ENCODE data around the gene TREH.

The TREH gene

GRCh38 chr11:118644496-118644895, 35.0 kb downstream of the TREH start:
- DNase-seq, result no peak

GRCh38 chr11:118643995-118644345, 35.5 kb downstream of the TREH start:
- DNase-seq, result no peak

- DNase-seq, result no peak
These were observed 36.1 kb downstream of the TREH start for GRCh38 chr11:118643142-118643994.

- no peak for DNase-seq
These were observed 37.9 kb downstream of the TREH start for GRCh38 chr11:118641397-118642019.

- no peak for DNase-seq
These were observed 38.9 kb downstream of the TREH start for GRCh38 chr11:118640332-118641154.

- no peak for DNase-seq
These were observed 39.6 kb downstream of the TREH start for GRCh38 chr11:118639899-118640298.

- no peak for DNase-seq
These were observed 40.7 kb downstream of the TREH start for GRCh38 chr11:118638726-118639125.

- DNase-seq, result no peak
These were observed 42.7 kb downstream of the TREH start for GRCh38 chr11:118636569-118637290.

- no peak for DNase-seq
These were observed 43.8 kb downstream of the TREH start for GRCh38 chr11:118635642-118636041.

- no peak for DNase-seq
These were observed 44.2 kb downstream of the TREH start for GRCh38 chr11:118635237-118635591.

GRCh38 chr11:118634431-118635236, 44.8 kb downstream of the TREH start:
- peak; percentile 56 for DNase-seq

GRCh38 chr11:118633979-118634378, 45.5 kb downstream of the TREH start:
- no peak for DNase-seq

GRCh38 chr11:118633319-118633690, 46.1 kb downstream of the TREH start:
- DNase-seq, result no peak

- DNase-seq, result no peak
These were observed 46.7 kb downstream of the TREH start for GRCh38 chr11:118632577-118633318.

- DNase-seq, result no peak
These were observed 48.1 kb downstream of the TREH start for GRCh38 chr11:118631142-118631909.

GRCh38 chr11:118629761-118630661, 49.4 kb downstream of the TREH start:
- DNase-seq, result no peak

- no peak for DNase-seq
These were observed 50.4 kb downstream of the TREH start for GRCh38 chr11:118628861-118629549.

GRCh38 chr11:118628432-118628831, 51.0 kb downstream of the TREH start:
- DNase-seq, result no peak

GRCh38 chr11:118628031-118628430, 51.4 kb downstream of the TREH start:
- no peak for DNase-seq

Measured in CD4-positive, alpha-beta T cell treated with Interleukin-17A for 4 hours (primary cell).